ENCODE data around the gene POU2AF1. TPM values are rescaled to one million over a fixed set of nuclear protein-coding genes. Genes with fewer than 3 reads are reported as not detected.
A peak's percentile ranks its signal among the peaks of the same experiment; 100 is the strongest.

Gene POU2AF1
- total RNA-seq, 4 donors from 2014 or later: 0.87 TPM; not detected in 3

- no peak overlapping the region for H3K27ac ChIP-seq
Measured at GRCh38 chr11:111423250-111423615, 44.2 kb upstream of the POU2AF1 start.

GRCh38 chr11:111422494-111423249 is 43.6 kb upstream of the POU2AF1 start:
- Histone ChIP-seq H3K27ac (no peak overlapping the region), H3K36me3 (no peaks in the 10 kb centered on the region), H3K9me3 (no peaks in the 10 kb centered on the region), H3K4me1 (peaks cover 0 to 22% (median 9%) of the 10 kb centered on the region in 4 donors), H3K27me3 (no peaks in the 10 kb centered on the region), H3K4me3 (no peak overlapping the region)
- TF ChIP-seq CTCF (IDR thresholded peaks at IDR 0.05) (peak; percentile 46 to 67 (median 53)), POLR2A (IDR thresholded peaks at IDR 0.05) (no peak)
- WGBS, 2 donors: 47 to 62% methylated on average over 9 to 12 of the region's 12 CpGs
- DNase-seq (ENCODE audit: low spot score in 2 of 2): peak in 1 of 2 donors; percentile 52

More at GRCh38 chr11:111423250-111423615, 44.2 kb upstream of the POU2AF1 start:
- Histone ChIP-seq H3K4me1 (peaks cover 0 to 17% (median 8%) of the 10 kb centered on the region in 4 donors), H3K4me3 (no peak overlapping the region), H3K27me3 (no peaks in the 10 kb centered on the region), H3K36me3 (no peaks in the 10 kb centered on the region), H3K9me3 (no peaks in the 10 kb centered on the region)
- WGBS, 2 donors: 64 to 68% methylated on average over 1 of the region's 1 CpG
- DNase-seq (ENCODE audit: low spot score in 2 of 2): no peak
- TF ChIP-seq POLR2A (IDR thresholded peaks at IDR 0.05): no peak

- no peaks in the 10 kb centered on the region for H3K36me3 ChIP-seq
- no peak for DNase-seq (ENCODE audit: low spot score in 2 of 2)
- no peaks in the 10 kb centered on the region for H3K27me3 ChIP-seq
- no peak overlapping the region for H3K4me3 ChIP-seq
- no peak for TF ChIP-seq CTCF (IDR thresholded peaks at IDR 0.05)
- H3K27ac ChIP-seq: no peak overlapping the region
- WGBS, 2 donors: 95 to 97% methylated on average over 5 of the region's 5 CpGs
- H3K9me3 ChIP-seq: no peaks in the 10 kb centered on the region
- H3K4me1 ChIP-seq: peaks cover 0 to 31% (median 17%) of the 10 kb centered on the region in 4 donors
Measured at GRCh38 chr11:111421251-111421650, 42.2 kb upstream of the POU2AF1 start.

GRCh38 chr11:111419641-111420327 is 40.7 kb upstream of the POU2AF1 start:
- TF ChIP-seq CTCF (IDR thresholded peaks at IDR 0.05) (no peak), POLR2A (IDR thresholded peaks at IDR 0.05) (no peak), EP300 (IDR thresholded peaks at IDR 0.05) (no peak)
- WGBS, 2 donors: 52 to 58% methylated on average over 5 of the region's 5 CpGs
- Histone ChIP-seq H3K9me3 (no peaks in the 10 kb centered on the region), H3K27ac (no peak overlapping the region), H3K4me3 (no peak overlapping the region), H3K27me3 (no peaks in the 10 kb centered on the region), H3K4me1 (peaks cover 0 to 31% (median 17%) of the 10 kb centered on the region in 4 donors), H3K36me3 (no peaks in the 10 kb centered on the region)
- no peak for DNase-seq (ENCODE audit: low spot score in 2 of 2)

GRCh38 chr11:111419181-111419580 is 40.1 kb upstream of the POU2AF1 start:
- TF ChIP-seq POLR2A (IDR thresholded peaks at IDR 0.05) (no peak), CTCF (IDR thresholded peaks at IDR 0.05) (no peak), EP300 (IDR thresholded peaks at IDR 0.05) (no peak)
- Histone ChIP-seq H3K9me3 (no peaks in the 10 kb centered on the region), H3K36me3 (no peaks in the 10 kb centered on the region), H3K4me1 (peaks cover 0 to 35% (median 17%) of the 10 kb centered on the region in 4 donors), H3K27ac (peak overlapping the region in 2 of 4 donors; percentile 13 to 78), H3K27me3 (no peaks in the 10 kb centered on the region), H3K4me3 (no peak overlapping the region)
- no peak for DNase-seq (ENCODE audit: low spot score in 2 of 2)
- WGBS, 2 donors: 68 to 73% methylated on average over 4 of the region's 4 CpGs

Measured in tibial nerve (tissue), 4 donors.